Right hindlimb (tissue), 1 donor: ENCODE results near the gene LRRC27.
A peak's percentile ranks its signal among the peaks of the same experiment; 100 is the strongest.
"Not testable (repeated sequence)": the region's sequence is repeated elsewhere in the genome, so short reads cannot be mapped to it uniquely, and the experiment has no call there.

Source experiments
- DNase-seq: peaks from one replicate; pipeline ENCODE4 v3.0.0-alpha.2; 2018

The LRRC27 gene

DNA sequence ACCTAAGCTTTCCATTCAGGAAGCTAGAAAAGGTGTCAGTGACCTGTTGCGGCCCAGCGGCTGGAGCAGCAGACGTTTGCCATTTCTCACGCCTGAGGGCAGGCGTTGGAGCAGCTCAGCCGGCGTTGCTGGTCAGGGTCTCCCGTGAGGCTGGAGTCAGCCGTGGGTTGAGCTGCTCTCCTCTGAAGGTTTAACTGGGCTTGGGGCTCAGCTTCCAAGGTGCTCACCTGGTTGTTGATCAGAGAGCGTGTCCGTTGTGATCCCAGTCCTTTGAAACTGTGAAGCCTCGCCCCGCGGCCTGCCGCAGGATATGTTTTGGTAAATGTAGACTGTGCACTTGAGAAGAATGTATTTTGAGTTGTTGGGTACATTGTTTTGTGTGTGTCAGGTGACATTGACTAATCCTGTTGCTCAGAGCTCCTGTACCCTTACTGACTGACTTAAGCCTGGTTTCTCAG, 44.4 kb downstream of the LRRC27 start:
- DNase-seq: no peak

DNA sequence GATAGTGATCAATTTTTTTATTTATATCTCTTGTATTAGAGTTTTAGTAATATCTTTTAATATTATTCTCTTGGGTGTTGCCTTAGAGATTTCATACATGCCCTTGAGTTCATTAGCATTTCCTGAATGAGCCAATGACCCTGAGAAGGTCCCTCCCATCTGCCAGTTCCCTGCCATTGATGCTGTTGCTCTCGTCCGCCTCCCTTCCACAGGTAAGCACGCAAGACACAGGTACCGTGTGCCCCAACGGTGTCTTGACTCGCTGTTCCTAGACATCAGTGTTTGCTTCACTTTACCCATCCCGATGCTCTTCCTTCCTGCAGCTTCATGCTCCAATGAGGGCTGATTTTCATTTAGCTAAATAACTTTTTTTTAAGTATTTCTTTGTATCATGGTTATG, 45.3 kb downstream of the LRRC27 start:
- DNase-seq: no peak

DNA sequence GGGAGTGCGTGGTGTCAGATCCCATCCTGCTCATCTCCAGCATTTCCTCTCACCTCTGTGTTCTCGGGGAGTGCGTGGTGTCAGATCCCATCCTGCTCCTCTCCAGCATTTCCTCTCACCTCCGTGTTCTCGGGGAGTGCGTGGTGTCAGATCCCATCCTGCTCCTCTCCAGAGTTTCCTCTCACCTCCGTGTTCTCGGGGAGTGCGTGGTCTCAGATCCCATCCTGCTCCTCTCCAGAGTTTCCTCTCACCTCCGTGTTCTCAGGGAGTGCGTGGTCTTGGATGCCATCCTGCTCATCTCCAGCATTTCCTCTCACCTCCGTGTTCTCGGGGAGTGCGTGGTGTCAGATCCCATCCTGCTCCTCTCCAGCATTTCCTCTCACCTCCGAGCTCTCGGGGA, 47.0 kb downstream of the LRRC27 start:
- DNase-seq: not testable (repeated sequence)

DNA sequence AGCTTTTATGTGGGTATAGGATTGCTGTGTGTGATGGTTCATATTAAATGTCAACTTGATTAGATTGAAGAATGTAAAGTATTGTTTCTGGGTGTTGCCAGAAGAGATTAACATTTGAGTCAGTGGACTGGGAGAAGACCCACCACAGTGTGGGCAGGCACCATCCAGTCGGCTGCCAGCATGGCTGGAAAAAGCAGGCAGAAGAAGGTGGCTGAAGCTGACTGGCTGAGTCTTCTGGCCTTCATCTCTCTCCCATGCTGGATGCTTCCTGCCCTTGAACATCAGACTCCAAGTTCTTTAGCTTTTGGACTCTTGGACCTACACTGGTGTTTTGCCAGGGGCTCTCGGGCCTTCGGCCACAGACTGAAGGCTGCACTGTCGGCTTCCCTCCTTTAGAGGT, 49.0 kb downstream of the LRRC27 start:
- DNase-seq: not testable (repeated sequence)

DNA sequence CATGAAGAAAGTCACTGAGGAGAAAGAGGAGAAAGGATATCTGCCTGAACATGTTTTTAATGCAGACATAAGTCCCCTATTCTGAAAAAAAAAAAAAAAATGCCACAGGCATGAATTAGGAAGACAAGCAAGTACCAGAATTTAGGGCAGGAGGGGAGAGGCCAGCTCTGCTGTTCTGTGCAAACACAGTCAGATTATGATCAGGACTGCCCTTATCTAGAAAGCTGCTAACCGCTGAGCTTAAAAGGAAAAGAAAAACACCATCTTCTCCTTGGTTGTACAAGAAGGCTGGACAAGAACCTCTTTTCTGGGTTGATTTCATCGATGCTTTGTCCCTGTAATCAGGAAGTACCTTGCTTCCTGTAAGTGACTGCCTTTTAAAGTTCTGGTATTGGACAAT, 49.7 kb downstream of the LRRC27 start:
- no peak for DNase-seq

- no peak for DNase-seq
Measured at GRCh38 chr10:132382231-132382922, 50.4 kb downstream of the LRRC27 start.

DNA sequence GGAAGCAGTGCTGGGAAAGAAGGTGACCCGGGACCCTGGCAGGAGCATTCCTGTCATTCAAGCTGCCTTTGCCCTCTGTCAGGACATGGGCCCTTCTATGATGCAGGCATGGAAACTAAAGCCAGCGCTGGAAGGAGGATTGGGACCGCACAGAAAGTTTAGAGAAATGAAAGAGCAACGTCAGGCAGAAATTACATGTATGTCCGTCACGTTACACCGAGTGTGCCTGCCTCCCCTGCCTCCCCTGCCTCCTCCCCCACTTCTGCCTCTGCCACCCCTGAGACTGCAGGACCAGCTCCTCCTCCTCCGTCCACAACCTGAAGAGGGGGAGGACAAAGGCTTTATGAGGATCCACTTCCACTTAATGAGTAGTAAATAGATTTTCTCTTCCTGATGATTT, 51.1 kb downstream of the LRRC27 start:
- peak; percentile 12 for DNase-seq

- DNase-seq: peak; percentile 10
Measured at GRCh38 chr10:132383751-132384196, 51.8 kb downstream of the LRRC27 start.

DNA sequence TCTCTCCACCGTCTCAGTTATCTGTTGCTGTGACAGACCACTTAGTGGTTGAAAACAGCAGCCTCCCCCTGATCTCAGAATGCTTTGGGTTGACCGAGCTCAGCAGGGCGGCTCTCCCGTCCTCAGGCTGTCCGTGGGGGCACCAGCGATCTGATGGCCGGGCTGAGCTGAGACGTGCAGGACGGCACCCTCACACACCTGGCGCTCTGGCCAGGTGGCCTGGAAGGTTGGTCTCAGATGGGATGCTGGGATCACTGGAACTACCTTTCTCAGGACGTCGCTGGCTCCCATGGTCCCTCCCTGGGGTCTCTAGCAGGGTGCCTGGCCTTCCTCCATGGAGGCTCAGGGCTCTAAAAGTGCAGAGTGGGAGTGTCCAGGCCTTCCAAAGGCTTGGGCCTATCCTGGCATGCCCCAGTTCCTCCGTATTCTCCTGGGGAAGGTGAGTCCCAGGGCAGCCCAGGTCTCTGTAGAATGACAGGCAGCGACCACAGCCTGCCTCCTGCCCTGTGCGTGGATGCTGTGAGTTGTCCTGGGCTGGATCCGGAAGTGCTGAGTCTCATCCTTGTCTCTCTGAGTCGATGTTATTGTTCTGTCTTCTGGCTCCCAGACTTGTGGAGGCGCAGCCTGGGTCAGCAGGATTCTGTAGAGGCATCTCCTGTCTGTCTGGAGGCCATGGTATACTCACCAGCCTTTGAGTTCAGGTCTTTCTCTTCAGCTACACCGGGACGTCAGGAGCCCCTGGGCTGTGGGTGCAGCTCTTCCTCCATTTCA, 52.8 kb downstream of the LRRC27 start:
- peak; percentile 11 for DNase-seq

GRCh38 chr10:132385389-132385667, 53.3 kb downstream of the LRRC27 start:
- DNase-seq: no peak

- DNase-seq: peak; percentile 17
Measured at GRCh38 chr10:132385721-132386418, 53.9 kb downstream of the LRRC27 start.

DNA sequence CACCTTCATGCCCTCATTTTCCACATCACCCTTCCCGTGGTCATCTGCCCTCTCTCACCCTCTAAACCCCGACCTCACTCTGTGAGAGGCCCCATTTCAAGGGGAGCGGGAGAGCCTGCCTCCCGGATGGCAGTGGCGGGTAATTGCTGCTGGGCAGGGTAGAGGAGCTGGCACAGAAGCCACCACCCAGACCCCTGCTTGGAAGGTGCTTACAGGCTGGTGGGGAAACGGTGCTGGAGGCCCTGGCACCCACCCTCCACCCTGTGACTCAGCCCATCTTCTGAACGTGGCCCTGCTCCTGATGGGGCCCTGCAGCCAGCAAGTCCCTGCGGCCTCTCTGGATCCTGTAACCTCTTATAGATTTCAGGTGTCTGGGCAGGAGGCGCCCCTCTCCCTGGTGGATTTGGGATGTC, 54.4 kb downstream of the LRRC27 start:
- peak; percentile 15 for DNase-seq

DNA sequence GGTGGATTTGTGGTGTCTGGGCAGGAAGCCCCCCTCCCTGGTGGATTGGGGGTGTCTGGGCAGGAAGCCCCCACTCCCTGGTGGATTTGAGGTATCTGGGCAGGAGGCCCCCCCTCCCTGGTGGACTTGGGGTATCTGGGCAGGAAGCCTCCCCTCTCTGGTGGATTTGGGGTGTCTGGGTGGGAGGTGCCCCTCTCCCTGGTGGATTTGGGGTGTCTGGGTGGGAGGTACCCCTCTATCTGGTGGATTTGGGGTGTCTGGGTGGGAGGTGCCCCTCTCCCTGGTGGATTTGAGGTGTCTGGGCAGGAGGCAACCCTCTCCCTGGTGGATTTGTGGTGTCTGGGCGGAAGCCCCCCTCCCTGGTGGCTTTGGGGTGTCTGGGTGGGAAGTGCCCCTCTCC, 54.9 kb downstream of the LRRC27 start:
- peak; percentile 16 for DNase-seq

DNA sequence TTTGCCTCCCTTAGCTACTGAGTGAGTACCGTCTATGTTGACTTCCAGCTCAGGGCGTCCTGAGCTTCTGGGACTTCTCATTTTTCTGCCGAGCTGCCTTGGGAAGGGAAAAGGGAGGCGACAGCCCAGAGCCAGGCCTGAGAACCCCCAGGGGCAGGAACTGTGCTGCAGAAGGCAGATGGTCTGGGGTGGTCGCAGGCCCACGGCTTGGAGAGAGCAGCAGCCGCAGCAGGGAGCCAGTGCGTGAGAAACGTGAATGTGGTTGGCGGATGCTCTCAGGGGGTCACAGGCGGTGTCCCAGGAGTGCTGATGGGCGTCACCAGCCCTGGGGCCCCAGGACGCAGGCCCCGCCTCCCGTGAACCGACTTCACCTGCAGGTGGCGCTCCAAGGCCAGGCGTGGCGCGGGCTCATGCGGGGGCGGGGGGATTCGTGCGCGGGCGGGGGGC, 55.8 kb downstream of the LRRC27 start:
- DNase-seq: peak; percentile 50

DNA sequence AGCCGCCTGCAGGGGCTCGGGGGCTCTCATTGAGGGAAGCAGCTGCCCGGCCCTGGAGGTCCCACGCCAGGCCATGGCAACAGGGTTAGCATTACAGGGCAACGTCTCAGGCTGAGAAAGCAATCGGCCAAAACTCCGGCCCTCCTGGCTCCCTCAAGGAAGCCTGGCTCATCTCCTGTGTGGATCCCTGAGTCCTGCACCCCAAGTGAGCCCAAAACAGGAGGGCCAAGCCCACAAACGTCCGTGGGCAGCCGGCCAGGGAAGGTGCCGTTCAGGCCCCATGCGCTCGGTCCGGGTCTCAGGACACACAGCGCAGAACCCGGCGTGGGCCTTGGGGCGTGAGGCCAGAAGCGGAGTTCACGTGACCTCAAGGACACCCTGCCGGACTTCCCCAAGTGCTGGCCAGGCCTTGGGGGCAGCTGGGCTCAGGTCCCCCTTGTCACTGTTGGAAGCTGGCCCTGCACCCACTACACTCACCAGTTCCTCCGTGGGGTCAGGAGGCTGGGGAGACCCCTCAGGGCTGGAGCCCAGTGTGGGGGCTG, 57.0 kb downstream of the LRRC27 start:
- DNase-seq: peak; percentile 23

DNA sequence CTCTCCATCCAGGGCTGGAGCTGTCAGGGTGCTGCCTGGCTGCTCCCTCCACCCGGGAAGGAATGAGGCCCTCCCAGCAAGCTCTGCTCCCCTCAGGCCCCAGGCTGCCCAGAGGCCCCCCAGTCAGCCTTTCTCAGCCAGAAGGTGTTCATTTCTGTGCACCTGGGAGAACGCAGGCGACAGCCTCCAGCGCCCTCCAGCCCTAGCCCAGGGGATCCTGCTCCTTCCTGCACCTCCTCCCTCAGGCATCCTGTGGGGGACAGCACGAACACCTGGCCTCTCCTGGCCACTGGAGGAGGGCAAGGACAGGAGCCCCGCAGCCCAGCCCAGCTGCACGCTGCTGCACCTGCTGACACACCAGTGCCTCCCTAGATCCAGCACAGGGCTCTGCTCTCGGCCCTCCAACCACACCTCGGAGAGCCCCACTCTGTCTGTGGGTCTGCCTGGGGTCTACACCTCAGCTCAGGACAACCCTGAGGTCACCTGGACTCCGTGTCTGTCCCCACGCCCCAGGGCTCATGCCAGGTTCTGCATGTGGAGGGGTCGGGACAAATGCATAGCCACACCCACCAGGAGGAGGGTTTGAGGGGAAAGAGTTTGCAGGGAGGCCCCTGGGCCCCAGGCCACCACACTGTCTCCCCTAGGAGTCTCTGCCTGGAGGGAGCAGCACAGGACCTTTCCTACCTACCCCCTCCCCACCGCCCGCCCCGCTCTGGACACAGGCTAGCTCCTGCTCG, 57.6 kb downstream of the LRRC27 start:
- peak; percentile 23 for DNase-seq

GRCh38 chr10:132390170-132390920, 58.4 kb downstream of the LRRC27 start:
- DNase-seq: no peak

GRCh38 chr10:132390921-132391675, 59.1 kb downstream of the LRRC27 start:
- peak; percentile 16 for DNase-seq

- no peak for DNase-seq
Measured at GRCh38 chr10:132391676-132392020, 59.7 kb downstream of the LRRC27 start.

DNA sequence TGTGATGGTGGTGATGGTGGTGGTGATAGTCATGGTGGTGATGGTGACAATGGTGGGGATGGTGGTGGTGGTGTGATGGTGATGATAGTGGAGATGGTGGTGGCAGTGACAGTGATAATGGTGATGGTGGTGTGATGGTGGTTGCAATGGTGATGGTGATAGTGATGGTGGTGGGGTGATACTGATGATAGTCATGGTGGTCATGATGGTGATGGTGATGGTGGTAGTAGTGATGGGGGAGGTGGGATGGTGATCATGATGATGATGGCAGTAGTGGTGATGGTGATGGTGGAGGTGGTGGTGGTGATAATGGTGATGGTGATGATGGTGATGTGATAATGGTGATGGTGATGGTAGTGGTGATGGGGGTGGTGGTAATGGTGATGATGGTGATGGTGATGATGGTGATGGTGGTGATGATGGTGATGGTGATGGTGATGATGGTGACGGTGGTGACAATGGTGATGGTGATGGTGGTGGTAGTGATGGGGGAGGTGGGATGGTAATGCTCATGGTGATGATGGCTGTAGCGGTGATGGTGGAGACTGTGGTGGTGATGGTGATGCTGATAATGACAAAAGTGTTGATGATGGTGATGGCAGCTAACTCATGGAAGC, 60.3 kb downstream of the LRRC27 start:
- peak; percentile 10 for DNase-seq
